HG02588 (cell line): ENCODE results near the gene SEC23IP.
"Not testable (repeated sequence)": the region's sequence is repeated elsewhere in the genome, so short reads cannot be mapped to it uniquely, and the experiment has no call there.

ENCODE experiments used
- ATAC-seq: cut with Tn5 transposase; IDR thresholded peaks from one replicate; pipeline ENCODE4 v1.9.1; 2021; ENCODE audit warnings: mild to moderate bottlenecking, moderate library complexity; ENCODE audit not compliant: unreplicated experiment

SEC23IP gene

GRCh38 chr10:119892188-119893065, at the start of gene SEC23IP:
SEC23IP (plus strand) TSS chr10:119892730; CDS start chr10:119892783, 53 bp downstream.
- peak; percentile 98 for ATAC-seq

GRCh38 chr10:119845656-119846055, 46.9 kb upstream of the SEC23IP start:
- no peak for ATAC-seq

DNA sequence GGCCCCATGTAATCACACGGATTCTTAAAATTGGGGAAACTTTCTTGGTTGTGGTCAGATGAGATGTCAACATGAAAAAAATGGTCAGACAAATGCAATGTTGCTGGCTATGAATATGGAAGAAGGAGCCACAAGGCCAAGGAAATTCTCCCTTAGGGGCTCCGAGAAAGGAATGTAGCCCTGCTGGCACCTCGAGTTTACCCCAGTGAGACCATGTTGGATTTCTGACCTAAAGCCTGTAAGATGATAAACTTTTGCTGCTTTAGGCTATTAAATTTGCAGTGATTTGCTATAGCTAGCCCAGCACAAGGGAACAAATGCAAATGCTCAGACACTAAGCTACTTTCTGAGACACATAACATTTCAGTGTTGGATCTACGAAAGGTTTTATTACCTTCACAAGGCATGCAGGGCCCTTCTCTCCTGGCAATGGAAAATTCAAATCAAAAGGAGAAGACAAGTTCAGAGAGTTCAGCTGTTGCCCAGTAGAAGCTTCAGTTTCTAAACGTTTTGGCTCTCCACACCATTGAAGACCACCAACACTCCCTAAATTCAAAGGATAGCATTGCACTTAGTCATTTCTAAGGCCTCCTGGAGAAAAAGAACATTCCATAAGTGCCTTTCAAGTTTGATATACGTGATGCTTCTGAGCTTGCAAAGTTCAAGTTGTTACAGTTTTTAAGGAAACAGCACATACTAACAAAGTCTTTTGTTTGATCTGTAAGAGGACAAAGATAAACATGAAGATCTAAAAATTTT, 43.3 kb upstream of the SEC23IP start:
- ATAC-seq: no peak

DNA sequence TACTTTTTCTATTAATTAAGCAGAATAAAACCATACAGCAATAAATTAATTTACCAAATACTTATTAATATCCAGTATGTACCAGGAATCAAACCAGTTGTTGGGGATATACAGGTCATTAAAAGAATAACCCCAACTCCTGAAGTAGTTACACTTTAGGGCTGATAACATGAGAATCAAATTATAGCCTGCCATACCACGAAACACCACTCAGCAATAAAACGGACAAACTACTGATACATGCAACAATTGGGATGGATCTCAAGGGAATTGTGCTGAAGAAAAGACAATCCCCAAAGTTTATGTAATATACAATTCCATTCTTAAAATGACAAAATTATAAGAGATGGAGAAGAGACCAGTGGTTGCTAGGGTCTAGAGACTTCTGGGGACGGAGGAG, 42.6 kb upstream of the SEC23IP start:
- ATAC-seq: no peak

DNA sequence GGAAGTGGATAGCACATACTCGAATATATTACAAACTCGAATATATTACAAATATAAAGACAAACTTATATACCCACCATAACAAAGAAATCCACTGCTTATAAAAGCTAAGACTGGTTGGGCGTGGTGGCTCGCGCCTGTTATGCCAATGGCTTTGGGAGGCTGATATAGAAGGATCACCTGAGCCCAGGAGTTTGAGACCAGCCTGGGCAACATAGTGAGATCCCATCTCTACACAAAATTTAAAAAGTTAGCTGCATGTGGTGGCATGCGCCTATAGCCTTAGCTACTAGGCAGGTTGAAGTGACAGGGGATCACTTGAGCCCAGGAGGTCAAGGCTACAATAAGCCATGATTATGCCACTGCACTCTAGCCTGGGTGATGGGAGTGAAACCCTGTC, 40.3 kb upstream of the SEC23IP start:
- ATAC-seq: no peak

DNA sequence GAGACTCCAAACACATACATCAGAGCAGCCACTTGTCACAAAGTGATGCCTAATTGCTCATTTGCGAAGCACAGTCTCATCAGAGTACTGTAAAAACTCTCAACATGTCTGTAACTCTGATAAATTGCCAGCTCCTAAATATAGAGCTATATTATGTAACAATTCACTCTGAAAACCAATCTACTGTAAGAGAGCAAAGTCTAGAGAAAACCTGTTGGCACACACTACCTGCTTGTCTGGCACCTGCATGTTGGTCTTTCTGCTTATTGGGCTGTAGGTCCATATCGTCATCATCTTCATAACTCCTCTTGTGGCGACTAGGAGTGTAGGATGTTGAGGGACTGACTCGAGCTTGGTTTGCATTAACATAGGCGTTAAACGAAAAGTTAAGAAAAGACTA, 39.7 kb upstream of the SEC23IP start:
- ATAC-seq: no peak

DNA sequence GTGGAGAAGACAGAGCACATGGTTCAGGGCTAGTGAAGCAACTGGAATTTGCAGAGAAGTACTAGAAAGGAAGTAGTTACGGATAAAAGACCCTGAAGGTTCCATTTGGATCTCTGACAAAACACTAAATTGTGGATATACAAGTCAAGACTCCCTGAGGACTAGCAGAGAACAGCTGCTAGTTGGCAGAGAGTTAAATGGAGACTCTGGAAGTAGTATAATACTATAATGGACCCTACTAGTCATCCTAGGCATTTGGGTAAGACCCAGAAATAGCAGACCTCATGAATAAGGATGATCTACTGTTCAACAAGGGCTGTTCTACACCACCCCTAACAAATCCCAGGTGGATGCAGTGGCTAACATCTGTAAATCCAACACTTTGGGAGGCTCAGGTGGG, 39.0 kb upstream of the SEC23IP start:
- no peak for ATAC-seq

DNA sequence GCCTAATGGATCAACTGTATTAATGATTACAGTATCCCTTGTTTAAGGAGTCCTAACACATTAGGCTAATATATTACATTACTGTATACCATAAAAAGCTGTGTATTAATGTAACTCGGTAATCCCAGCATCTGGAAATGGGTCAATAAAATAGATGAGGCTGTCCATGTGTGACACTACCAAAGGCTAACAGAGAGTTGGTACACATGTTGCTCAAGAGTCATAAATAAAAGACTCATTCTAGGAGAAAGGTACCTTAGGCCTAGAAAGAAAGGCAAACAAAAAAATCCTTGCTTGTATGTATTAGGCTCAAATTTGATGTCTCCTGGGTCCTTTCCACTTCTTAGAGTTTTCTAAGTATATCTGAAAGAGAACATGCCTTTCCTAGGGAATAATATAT, 34.5 kb upstream of the SEC23IP start:
- ATAC-seq: no peak

DNA sequence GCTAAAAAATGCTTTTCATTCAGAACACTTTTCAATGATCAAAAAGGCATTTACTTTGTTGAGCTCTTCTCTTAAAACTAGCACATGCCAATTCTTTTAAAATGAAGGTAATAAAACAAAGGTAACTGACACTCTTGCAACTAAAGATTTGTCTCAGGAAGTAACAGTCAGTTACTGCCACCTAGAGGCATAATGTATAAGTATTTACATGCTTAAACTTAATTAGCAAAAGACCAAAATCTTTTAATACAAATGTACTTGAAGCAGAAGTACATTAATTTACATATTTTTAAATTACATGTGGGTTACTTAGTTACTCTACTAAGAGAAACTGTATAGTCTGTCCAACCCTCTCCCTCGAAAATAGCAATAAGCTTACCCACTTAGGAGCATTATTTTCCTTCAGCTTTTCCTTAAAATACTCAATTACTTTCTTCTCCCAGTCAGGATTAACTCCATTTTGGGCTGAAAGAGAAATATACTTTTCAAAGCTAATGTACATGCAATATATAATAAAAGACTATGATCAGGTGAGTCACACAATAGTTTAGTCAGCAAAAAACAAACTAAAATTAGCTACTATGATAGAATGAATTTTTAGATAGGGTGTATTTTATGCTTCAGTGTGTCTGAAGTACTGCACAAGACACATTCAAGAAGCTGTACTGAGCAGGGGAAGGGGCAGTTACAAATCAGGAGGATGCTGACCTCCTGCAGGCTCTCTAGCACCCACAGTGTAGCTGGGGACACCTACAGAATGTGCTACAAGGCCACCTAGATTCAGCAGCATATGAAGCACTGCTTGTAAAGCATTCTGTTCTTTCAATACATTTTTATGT, 32.9 kb upstream of the SEC23IP start:
- ATAC-seq: no peak

- ATAC-seq: no peak
Measured at GRCh38 chr10:119860866-119861607, 31.5 kb upstream of the SEC23IP start.

DNA sequence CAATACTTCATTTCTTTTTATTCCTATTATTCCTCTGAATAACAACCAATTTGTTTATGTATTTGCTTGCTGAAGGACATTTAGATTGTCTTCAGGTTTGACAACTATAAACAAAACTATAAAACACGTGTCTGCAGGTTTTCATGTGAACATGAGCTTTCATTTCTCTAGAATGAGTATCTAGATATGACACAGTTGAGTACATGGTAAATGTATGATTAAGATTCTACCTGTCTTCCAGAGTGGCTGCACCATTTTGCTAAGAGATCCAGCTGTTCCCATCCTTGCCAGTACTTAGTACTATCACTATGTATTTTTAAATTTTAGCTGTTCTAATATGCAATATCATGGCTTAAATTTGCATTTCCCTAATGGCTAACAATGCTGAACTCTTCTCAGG, 30.0 kb upstream of the SEC23IP start:
- no peak for ATAC-seq

DNA sequence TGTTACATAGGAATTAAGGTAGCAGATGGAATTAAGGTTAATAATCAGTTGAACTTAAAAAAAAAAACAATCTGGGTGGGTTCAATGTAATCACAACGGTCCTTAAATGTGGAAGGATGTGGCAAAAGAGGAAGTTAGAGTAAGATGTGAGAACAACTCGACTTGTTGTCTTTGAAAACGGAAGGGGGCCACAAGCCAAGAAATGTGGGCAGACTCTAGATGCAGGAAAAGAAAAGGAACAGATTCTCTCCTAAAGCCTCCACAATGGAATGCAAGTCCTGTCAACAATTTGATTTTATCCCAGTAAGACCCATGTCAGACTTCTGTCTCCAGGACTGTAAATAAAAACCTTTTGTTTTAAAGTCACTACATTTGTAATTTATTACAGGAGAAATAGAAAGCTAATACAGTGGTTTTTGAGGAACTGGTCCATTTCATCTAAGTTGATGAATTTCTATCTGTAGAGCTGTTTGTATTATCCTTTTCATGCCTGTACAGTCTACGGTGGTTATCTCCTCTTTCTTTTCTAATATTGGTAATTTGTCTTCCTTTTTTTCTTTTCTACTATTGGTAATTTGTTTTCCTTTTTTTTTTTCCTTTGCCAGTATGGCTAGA, 28.5 kb upstream of the SEC23IP start:
- no peak for ATAC-seq

- ATAC-seq: no peak
Measured at GRCh38 chr10:119865699-119866240, 26.8 kb upstream of the SEC23IP start.

- no peak for ATAC-seq
Measured at GRCh38 chr10:119867317-119867716, 25.2 kb upstream of the SEC23IP start.

- ATAC-seq: not testable (repeated sequence)
Measured at GRCh38 chr10:119869398-119869797, 23.1 kb upstream of the SEC23IP start.

- ATAC-seq: peak; percentile 39
Measured at GRCh38 chr10:119871881-119872609, 20.5 kb upstream of the SEC23IP start.

DNA sequence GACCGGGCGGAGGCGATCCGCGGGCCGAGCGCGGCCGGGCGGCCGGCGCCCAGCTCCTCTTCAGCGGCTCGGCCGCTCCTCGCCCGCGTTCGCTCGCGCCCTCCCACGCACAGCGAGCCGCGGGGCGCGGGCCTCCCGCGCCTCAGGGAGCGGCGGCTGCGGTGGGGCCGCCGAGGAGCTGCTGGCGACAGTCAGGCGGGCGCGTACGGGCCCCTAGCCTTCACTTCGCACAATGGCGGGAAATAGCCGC, 20.0 kb upstream of the SEC23IP start, which contains the start of gene MCMBP:
Gene MCMBP (minus strand): TSS at position 234 of the 250 bp plus-strand sequence. CDS start 259 bp downstream, outside the sequence.
- ATAC-seq: peak; percentile 21

- ATAC-seq: peak; percentile 88
Measured at GRCh38 chr10:119872860-119873681, 19.5 kb upstream of the SEC23IP start.
